Measurements from ENCODE around the gene STOM.
"Not testable (repeated sequence)": the region's sequence is repeated elsewhere in the genome, so short reads cannot be mapped to it uniquely, and the experiment has no call there.

Gene STOM

DNA sequence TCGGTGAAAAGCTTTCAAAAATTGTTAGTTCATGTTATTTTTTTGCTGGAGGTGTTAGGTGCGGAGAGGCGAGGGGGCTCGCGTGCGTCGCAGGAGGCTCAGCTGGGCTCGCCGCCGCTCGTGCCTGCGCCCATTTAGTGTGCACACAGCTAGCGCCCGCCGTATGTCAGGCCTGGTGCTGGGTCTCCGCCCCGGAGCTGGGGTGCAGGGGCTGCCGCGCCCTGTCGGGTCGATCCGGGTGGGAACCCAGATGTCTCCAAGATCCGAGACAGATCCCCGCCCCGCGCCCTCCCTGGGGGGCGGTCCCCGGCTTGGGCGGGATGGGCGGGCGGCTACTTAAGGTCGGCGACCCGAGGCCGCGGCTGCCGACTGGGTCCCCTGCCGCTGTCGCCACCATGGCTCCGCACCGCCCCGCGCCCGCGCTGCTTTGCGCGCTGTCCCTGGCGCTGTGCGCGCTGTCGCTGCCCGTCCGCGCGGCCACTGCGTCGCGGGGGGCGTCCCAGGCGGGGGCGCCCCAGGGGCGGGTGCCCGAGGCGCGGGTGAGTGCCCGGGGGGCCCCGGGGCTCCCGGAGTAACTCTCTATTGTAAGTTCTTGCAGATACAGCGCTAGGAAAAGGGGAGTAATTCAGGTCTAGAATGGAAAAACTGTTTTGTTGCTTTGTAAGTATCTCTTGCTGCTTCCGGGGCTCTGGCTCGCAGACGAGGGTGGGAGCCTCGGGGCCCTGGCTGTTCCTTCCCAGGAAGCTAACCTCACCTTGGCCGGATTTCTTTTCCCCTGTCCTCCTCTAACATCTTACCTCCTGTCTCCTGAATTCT, 70.4 kb downstream of the STOM start:
- DNase-seq: no peak

DNA sequence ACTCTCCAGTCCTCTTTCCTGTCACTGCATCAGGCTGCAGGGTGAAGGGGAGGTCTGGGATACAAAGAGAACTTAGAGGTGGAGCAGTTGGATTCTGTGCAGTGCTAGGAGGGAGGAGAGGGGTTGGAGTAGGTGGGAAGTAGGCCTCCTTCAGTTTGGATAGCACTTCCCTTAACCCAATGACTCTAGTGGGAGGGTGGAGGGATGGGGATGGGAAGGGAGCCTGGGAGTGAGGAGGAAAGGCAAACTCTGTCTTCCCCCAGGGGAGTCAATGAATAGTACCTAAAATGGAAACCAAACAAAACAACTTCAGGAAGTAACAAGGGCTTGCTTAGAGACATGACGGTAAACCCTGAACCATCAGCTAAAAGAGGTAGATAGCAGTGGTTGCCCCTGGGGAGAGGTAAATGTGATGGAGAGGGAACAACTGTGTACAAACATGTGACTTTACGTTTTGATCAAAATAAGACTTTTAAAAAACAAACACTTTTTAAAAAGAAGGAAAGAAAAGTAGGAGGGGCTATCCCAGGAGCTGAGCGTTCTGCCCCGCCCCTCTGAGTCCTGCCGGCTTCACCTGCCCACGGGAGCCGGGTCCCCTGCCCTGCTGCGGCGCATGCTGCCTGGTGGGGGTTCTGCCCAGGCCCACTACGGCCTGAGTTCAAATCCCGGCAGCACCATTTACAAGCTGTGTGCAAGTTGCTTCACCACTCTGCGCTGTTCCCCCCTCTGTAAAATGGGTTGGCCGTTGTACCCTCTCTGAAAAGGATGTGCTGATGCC, 71.2 kb downstream of the STOM start:
- DNase-seq: no peak

DNA sequence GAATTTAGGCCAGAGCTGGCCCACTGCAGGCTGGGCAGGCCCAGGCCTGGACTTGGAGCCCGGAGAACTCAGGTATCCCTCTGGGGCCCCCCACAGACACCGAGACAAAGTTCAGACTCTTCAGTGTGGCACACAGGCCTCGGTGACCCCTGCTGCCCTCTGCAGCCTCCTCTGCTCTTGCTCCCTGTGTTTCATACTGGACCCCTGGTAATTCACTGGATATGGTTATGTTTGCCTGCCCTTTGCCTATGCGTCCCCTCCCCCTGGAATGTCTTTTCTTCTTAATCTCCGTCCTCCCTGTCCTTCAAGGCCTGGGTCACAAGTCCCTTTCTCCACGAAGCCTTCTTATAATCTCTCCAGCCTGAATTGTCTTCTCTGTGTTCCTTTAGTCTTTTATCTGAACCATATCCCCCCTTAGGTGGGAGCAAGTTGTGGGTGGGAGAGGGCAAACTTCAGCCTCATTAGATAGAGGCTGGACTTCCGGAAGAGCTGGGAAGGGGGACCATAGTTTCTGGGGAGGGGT, 72.0 kb downstream of the STOM start:
- no peak for DNase-seq

DNA sequence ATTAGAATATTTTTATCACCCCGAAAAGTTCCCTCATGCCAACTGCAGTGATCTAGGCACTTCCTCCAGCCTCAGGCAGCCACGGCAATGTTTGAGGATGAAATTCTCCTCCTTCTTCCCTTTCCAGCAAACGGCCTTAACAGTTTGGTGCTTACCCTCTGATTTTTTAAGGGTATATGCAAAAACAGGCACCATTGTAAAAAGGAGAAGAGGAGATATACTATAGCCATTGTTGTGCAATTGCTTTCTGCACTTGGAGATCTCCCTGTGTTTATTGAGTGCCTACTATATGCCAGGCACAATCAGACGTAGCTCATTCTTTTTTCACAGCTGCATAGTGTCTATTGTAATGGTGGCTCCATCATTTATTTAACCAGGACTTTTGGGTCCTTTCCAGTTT, 72.7 kb downstream of the STOM start:
- no peak for DNase-seq

DNA sequence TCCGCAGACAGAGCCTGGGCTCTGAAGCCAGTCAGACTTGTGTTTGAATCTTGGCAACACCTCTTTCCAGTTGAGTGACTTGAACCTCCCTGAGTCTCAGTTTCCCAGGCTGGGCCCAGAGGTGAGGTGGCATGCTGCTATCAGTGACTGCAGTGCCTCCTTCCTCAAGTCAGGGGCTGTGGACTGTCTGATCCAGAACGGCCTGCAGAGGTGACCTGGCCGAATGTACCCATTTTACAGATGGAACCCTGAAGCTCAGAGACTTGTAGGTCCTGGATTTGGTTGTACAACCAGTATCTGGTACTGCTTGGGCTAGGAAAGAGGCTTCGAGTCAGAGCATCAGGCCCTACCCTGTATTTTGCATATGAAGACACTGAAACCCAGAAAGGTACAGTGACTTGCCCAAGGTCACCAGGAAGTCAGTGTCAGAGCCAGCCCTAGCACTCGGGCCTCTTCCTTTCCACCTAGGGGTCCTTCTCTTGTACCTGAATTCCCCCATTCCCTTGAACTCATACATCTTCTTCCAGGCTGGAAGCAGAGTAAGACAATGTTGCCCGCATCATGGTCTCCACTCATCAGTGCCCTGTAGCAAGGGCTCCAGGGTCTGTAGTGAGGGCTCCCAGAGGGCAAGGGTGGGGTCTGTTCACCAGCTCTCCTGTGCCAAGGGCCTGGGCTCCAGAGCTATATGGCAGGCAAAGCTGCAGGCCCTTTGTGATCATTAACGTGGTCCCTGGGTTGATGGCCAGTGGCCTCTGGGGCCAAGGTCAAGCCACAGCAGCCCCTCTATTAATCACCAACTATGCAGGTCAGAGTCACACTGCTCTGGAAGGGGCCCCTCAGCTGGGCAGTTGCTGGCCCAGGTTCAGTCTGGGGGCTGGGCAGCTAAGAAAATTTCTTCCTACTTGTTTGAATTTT, 73.6 kb downstream of the STOM start:
- no peak for DNase-seq

DNA sequence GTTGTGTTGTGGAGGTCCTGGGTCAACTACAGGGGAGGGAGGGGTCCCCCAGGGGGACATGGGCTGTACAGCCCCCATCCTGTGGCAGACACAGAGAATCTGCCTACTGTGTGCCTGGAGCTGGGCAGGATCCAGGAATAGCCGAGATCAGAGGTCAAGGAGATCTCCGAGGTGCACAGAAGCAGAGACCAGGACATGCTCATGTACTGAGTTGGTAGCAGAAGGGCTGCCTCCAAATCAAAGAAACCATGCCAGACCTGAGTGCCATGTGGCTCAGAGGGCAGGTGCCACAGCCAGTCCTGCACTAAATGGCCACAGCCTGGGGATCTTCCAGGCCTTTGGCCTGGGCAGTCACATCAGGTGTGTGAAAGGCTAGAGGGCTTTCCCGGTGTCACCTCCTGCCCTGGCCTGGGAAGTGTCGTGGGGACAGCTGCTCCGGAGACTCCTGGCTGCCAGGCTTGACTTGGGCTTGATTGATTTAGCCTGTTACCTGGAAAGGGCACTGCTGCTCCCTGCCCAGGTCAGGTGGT, 74.3 kb downstream of the STOM start:
- no peak for DNase-seq

DNA sequence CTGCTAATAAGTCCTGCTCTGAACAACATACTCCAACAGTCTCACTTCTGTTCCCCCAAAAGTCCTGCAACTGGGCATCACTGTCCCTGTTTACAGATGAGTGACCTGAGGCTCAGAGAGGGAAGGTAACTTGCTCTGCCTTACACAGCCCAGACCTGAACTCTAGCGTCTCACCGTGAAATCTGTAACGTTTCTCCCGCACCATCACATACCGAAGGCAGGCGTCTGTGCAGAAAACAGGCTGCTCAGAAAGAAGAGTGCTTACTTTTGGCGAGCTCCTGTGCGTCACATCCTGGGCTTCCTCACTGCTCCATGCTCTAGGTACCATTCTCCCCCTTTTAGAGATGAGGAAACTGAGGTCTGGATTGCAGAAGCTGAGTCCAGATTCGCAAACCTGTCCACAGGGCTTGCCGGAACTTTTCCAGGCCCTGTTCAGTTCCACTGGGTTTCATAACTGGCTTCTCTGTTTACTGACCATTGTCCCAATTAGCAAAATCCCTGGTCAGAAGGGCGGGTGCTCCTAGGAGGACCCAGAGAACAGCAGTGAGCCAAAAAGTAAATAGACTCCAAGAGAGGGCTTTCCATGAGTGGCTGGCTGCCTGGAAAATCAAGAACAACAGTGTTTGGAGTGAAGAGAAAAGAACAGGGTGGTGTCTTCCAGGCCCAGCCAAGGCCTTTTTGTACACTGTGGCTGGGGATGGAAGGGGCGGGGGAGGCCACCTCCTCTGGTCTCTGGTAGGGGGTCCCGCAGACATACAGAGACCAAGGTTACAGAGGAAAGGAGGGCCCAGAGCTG, 75.0 kb downstream of the STOM start:
- no peak for DNase-seq

DNA sequence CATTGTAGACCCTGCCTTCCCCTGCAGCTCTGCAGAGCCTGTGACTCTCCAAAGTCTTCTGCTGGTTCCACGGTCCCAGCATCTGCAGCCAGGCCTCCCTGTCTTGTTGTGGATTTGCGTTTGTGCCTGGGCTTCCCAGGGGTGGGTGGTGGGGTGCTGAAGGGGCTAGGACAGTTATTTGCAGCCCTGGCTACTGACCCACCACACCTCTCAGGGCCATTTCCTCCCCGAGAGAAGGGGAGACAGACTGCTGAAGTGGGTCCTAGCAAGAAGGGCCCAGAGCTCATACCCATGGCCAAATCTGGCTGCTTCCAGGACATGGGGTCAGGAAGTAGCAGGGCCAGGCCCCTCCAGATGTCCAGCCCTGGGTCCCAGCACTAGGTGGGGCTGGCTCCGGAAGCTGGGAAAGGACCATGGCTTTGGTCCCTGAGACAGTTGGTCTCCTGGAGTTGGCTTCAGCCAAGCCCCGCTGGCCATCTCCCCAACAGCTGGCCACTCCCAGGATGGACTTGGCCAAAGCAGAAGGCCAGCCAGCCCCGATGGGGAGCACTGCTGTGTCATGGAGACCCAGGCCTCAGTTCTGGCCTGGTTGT, 75.8 kb downstream of the STOM start:
- DNase-seq: no peak

DNA sequence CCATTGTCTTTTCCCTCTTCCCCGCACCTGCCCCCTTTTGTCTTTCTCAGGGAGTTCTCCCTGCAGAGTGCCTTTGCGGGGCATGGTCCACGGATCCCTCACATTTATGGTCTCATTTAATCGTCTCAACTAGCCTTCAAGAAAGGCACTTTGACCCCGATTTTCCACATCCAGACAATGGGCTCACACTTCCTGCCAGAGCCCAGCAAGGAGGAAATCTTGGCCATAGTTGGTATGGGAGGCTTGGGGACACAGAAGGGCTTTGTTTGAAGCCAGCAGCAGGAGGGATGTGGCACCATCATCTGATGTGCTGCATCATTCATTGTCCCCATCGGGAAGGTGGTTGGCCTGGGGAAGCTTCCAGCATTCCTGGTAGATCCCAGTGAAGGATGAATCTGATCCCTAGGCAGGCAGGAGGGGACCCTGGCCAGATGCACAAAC, 77.2 kb downstream of the STOM start:
- no peak for DNase-seq

DNA sequence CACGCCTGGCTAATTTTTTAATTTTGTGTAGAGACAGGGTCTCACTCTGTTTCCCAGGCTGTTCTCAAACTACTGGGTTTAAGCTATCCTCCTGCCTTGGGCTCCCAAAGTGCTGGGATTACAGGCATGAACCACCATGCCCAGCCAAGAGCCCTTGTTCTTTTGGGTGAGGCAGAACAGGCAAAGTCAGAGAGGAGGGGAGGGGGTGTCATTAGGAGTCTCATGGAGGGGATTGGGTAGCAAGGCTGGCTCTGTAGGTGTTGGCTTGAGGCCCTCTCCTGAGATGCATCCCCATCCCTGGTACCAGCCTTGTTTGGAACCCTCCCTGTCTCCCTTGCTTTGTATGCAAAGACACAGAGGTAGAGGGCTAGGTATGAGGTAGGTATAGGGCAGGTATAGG, 78.0 kb downstream of the STOM start:
- DNase-seq: no peak

DNA sequence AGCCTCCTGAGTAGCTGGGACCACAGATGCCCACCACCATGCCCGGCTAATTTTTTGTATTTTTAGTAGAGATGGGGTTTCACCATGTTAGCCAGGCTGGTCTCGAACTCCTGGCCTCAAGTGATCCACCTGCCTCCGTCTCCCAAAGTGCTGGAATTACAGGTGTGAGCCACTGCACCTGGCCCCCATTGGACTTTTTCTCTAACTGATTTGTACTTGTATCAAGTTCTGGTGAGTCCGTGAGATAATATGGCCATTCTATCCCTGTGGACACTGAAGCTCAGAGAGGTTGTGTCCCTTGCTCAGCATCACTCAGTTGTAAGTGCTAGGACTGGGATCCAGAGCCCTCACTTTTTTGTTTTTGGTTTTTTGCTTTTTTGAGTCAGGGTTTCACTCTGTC, 78.5 kb downstream of the STOM start:
- DNase-seq: not testable (repeated sequence)

DNA sequence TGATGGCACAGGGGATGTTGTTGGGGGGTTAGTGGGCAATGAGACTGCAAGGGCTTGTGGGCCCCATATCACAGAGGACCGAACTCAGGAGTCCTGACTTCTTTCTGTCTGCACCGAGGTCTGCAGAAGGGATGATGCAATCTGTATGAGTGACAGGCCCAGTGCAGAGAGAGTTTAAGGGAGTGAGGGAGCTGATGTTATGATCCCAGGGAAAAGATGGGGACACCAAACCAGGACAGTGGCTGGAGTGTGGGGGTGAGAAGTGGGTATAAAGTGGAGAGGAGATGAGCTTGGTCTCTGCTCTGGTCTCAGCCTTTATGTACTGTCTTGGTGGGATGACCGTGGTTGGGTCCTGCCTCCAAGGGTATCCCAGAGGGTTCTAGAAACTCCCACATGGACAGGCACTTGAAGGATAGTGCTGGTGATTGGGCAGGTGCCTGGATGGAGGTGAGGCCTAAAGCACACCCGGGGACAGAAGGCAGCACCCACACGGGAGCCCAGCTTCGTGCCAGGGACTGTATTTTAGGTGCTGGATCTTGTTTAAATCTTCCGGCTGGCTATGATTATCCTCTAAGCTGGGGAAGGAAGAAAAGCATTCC, 80.2 kb downstream of the STOM start:
- no peak for DNase-seq

DNA sequence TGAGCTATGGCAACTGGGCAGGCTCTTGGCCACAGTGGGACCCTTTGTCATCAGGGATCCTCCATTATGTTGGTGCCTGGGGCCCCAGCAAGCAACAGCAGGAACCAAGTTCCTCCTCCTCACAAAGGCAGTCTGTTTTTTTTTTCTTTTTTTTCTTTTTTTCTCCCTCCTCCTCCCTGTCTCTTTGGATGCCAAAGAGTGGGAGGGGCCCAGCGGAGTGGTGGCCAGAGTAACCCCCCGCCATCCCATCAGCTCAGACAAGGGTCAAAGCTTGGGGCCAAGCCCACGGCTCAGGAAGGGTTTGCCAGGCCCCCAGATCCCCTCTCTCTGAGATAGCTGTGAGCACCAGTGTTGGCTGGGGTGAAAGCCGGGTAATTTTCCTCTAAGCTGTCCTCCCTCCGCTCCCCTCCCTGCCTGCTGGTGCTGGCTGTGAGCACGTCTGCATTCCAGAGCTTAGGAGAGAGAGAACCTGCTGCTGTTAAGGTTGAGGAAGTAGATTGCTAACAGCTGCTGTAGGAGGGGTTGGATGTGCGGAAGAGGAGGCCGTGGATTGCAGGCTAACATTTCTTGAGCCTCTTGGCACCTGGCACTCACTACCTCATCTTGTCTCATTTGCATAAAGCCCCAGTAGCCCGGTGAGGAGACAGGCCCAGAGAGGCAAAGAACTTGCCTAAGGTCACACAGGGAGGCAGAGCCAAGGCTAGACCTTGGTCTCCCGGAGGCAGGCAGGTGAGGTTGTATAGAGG, 80.9 kb downstream of the STOM start:
- DNase-seq: no peak

All from NCI-H1417 treated with DMSO at 0.1 percent for 48 hours (cell line).